ENCODE measurements around the gene ZNF770. TPM values are rescaled to one million over a fixed set of nuclear protein-coding genes. Genes with fewer than 3 reads are reported as not detected.

ZNF770 gene
- total RNA-seq, 1 donor, result 34.7 TPM

- Histone ChIP-seq H3K36me3 (ENCODE audit: insufficient read depth, low read length) (no peaks in the 10 kb centered on the region), H3K27ac (ENCODE audit: low read depth, low read length) (no peak overlapping the region), H3K4me1 (ENCODE audit: insufficient read depth, low read length) (no peaks in the 10 kb centered on the region), H3K27me3 (ENCODE audit: insufficient read depth, low read length) (peaks cover 7% of the 10 kb centered on the region), H3K4me2 (ENCODE audit: insufficient read depth, low read length) (no peak overlapping the region), H4K20me1 (ENCODE audit: insufficient read depth, low read length) (no peaks in the 10 kb centered on the region), H3K79me2 (ENCODE audit: insufficient read depth, low read length) (no peaks in the 10 kb centered on the region), H3K9me3 (ENCODE audit: low read depth, low read length) (no peaks in the 10 kb centered on the region), H3K4me3 (ENCODE audit: insufficient read depth, low read length) (no peak overlapping the region), H2AFZ (ENCODE audit: low read length) (no peak overlapping the region)
- no peak for TF ChIP-seq CTCF (IDR thresholded peaks at IDR 0.05; ENCODE audit: extremely low read depth, low read depth, low read length)
- DNase-seq (ENCODE audit: insufficient read length, low spot score, missing footprints), result no peak
Observed at GRCh38 chr15:35007397-35007796, 19.3 kb upstream of the ZNF770 start.

- Histone ChIP-seq H3K4me2 (ENCODE audit: insufficient read depth, low read length) (no peak overlapping the region), H3K4me3 (ENCODE audit: insufficient read depth, low read length) (no peak overlapping the region), H3K9me3 (ENCODE audit: low read depth, low read length) (no peaks in the 10 kb centered on the region), H4K20me1 (ENCODE audit: insufficient read depth, low read length) (no peaks in the 10 kb centered on the region), H3K36me3 (ENCODE audit: insufficient read depth, low read length) (no peaks in the 10 kb centered on the region), H3K27ac (ENCODE audit: low read depth, low read length) (no peak overlapping the region), H3K79me2 (ENCODE audit: insufficient read depth, low read length) (no peaks in the 10 kb centered on the region), H2AFZ (ENCODE audit: low read length) (no peak overlapping the region), H3K27me3 (ENCODE audit: insufficient read depth, low read length) (peaks cover 7% of the 10 kb centered on the region), H3K4me1 (ENCODE audit: insufficient read depth, low read length) (no peaks in the 10 kb centered on the region)
- DNase-seq (ENCODE audit: insufficient read length, low spot score, missing footprints), result no peak
- no peak for TF ChIP-seq CTCF (IDR thresholded peaks at IDR 0.05; ENCODE audit: extremely low read depth, low read depth, low read length)
Observed at GRCh38 chr15:35005933-35006332, 17.8 kb upstream of the ZNF770 start.

GRCh38 chr15:35003928-35004327 is 15.8 kb upstream of the ZNF770 start:
- H2AFZ ChIP-seq (ENCODE audit: low read length), result no peak overlapping the region
- H3K4me2 ChIP-seq (ENCODE audit: insufficient read depth, low read length), result no peak overlapping the region
- no peak overlapping the region for H3K4me3 ChIP-seq (ENCODE audit: insufficient read depth, low read length)
- peaks cover 5% of the 10 kb centered on the region for H3K4me1 ChIP-seq (ENCODE audit: insufficient read depth, low read length)
- no peaks in the 10 kb centered on the region for H3K36me3 ChIP-seq (ENCODE audit: insufficient read depth, low read length)
- H3K27me3 ChIP-seq (ENCODE audit: insufficient read depth, low read length), result peaks cover 7% of the 10 kb centered on the region
- no peak for TF ChIP-seq CTCF (IDR thresholded peaks at IDR 0.05; ENCODE audit: extremely low read depth, low read depth, low read length)
- no peaks in the 10 kb centered on the region for H4K20me1 ChIP-seq (ENCODE audit: insufficient read depth, low read length)
- H3K9me3 ChIP-seq (ENCODE audit: low read depth, low read length), result no peaks in the 10 kb centered on the region
- no peak for DNase-seq (ENCODE audit: insufficient read length, low spot score, missing footprints)
- no peaks in the 10 kb centered on the region for H3K79me2 ChIP-seq (ENCODE audit: insufficient read depth, low read length)
- H3K27ac ChIP-seq (ENCODE audit: low read depth, low read length), result no peak overlapping the region

- TF ChIP-seq CTCF (IDR thresholded peaks at IDR 0.05; ENCODE audit: extremely low read depth, low read depth, low read length), result no peak
- Histone ChIP-seq H3K27me3 (ENCODE audit: insufficient read depth, low read length) (peaks cover 7% of the 10 kb centered on the region), H3K4me1 (ENCODE audit: insufficient read depth, low read length) (peaks cover 5% of the 10 kb centered on the region), H3K4me2 (ENCODE audit: insufficient read depth, low read length) (no peak overlapping the region), H4K20me1 (ENCODE audit: insufficient read depth, low read length) (no peaks in the 10 kb centered on the region), H3K4me3 (ENCODE audit: insufficient read depth, low read length) (no peak overlapping the region), H3K9me3 (ENCODE audit: low read depth, low read length) (no peaks in the 10 kb centered on the region), H3K36me3 (ENCODE audit: insufficient read depth, low read length) (no peaks in the 10 kb centered on the region), H3K27ac (ENCODE audit: low read depth, low read length) (no peak overlapping the region), H3K79me2 (ENCODE audit: insufficient read depth, low read length) (no peaks in the 10 kb centered on the region), H2AFZ (ENCODE audit: low read length) (no peak overlapping the region)
- DNase-seq (ENCODE audit: insufficient read length, low spot score, missing footprints), result peak; percentile 90
Observed at GRCh38 chr15:35000511-35000910, 12.4 kb upstream of the ZNF770 start.

Data from osteoblast (primary cell).